WI38 (cell line): ENCODE results near the gene KRTAP10-6.

Experiments
- H3K4me3 ChIP-seq: 2 replicates; pipeline ENCODE4 v1.5.1; 2011; ENCODE audit warnings: low read depth, mild to moderate bottlenecking, control low read depth, low read length
- CTCF ChIP-seq: IDR thresholded peaks from 2 replicates; pipeline ENCODE4 v1.5.1; 2012; ENCODE audit warnings: low read depth, mild to moderate bottlenecking, control low read depth, low read length

KRTAP10-6 gene

GRCh38 chr21:44544566-44544965, 47.7 kb downstream of the KRTAP10-6 start:
- H3K4me3 ChIP-seq: no peak overlapping the region
- TF ChIP-seq CTCF: no peak

- no peak for TF ChIP-seq CTCF
- no peak overlapping the region for H3K4me3 ChIP-seq
Measured at GRCh38 chr21:44542716-44543115, 49.6 kb downstream of the KRTAP10-6 start.
